ENCODE data around the gene SPRR4.

DNA sequence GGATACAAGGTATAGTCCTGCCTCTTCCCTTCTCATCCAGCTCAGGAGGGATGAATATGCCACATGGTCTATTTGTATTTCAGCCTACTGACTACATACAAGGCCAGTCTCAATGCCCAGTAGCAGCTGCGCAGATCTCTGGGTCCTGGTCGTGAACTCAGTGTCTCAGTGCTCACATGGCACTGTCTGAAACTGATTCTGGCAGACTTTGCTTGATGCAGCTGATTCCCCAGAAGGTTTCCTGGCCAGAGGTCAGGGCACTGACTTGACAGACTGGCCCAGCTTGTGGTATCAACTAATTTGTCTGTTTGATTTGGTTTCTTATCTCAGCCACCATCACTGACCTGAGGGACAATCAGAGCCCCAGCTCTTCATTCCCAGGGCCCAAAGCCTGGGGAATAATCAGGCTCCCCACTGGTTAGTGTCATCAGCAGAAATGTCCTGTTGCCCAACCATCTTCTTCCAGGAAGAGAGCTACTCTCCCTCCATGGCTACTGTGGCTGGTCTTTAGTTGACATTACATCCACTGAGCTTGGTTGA is 7.5 kb upstream of the SPRR4 start:
- TF ChIP-seq, protein P1, sequence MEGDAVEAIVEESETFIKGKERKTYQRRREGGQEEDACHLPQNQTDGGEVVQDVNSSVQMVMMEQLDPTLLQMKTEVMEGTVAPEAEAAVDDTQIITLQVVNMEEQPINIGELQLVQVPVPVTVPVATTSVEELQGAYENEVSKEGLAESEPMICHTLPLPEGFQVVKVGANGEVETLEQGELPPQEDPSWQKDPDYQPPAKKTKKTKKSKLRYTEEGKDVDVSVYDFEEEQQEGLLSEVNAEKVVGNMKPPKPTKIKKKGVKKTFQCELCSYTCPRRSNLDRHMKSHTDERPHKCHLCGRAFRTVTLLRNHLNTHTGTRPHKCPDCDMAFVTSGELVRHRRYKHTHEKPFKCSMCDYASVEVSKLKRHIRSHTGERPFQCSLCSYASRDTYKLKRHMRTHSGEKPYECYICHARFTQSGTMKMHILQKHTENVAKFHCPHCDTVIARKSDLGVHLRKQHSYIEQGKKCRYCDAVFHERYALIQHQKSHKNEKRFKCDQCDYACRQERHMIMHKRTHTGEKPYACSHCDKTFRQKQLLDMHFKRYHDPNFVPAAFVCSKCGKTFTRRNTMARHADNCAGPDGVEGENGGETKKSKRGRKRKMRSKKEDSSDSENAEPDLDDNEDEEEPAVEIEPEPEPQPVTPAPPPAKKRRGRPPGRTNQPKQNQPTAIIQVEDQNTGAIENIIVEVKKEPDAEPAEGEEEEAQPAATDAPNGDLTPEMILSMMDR (IDR thresholded peaks at IDR 0.05 in 8 of 11, conservative IDR thresholded peaks at IDR 0.05 in 3 of 11), result no peak
- TF ChIP-seq POLR2A (IDR thresholded peaks at IDR 0.05), result no peak
